Amygdala (tissue), 56 donors: Measurements from ENCODE around the gene C9orf85.
"Not testable (repeated sequence)": the region's sequence is repeated elsewhere in the genome, so short reads cannot be mapped to it uniquely, and the experiment has no call there.

ENCODE experiments used
- DNase-seq, 56 donors: peaks; one replicate each; lab custom pipeline; 2025; lab: John Stamatoyannopoulos, UW

C9orf85 gene

DNA sequence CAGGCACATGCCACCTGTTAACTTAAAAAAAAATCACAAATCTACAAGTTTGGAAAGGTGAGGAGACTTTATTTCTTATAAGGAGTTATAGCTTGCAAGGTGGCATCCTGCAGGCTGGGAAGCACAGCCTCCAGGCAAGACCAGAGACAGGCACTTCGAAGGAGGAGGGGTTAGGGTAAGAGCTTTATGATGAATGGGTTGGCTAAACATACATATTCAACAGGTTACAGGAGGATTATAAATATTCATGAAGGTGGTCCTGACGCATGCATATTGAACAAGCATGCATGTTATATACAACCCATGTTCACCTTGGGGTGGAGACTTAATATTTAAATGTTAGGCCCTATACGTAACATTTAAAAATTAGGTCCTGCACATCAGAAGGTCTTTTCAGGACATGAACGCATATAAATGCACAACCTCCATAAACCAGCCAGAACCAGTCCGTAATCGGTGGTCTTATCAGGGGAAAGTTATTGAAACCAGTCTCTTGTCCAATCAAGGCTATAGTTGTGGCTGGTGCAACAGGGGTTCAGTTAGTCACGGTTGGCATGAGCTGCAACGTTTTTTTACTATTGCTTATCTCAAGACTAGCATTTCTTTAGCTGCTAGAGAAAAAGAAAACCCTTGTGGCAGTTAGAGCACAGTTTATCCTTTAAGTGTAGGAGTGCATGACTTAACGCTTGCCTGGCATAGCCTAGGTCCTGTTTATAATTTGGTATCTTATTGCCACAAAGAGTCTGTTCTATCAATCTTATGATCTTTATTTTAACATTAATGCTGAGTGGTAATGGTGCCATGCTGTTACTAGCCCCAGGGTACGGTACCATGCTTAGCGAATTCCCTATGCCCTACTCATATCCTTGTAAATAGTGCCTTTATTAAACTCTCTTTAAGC lies 76.3 kb downstream of the C9orf85 start:
- no peak for DNase-seq

DNA sequence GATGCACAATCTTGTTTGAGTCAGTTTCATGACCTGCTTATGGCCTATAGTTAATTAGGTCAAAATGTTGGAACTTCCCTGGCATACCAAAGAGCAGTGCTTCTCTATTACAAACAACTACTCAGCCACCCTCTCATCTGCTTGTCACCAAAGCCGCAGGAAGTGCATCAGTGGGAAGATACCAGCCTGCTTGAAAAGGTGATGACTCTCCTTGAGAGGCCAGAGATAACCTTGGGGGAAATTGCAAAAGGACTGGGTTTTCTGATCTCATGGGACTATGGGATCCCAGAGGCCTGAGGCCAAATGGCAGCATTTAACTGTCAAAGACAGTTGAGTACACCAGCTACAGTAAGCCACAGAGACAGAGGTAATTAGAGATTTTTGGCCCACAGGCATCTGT lies 79.0 kb downstream of the C9orf85 start:
- DNase-seq, result no peak

DNA sequence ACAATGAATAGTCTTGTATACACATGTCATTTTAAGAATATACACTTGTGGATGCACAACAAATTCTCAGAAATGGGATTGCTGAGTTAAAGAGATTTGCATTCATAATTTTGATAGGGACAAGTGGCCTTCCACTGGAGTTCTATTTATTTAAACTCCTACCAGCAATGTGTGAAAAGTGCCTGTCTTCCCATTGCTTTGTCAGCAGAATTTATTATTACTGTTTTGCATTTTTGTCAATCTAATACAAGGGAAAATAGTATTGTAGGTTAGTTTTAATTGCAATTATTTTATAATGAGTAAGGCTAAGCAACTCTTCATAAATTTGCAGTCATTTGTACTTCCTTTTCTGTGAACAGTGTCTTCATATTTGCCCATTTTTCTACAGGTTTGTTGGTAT lies 94.0 kb downstream of the C9orf85 start:
- no peak for DNase-seq

DNA sequence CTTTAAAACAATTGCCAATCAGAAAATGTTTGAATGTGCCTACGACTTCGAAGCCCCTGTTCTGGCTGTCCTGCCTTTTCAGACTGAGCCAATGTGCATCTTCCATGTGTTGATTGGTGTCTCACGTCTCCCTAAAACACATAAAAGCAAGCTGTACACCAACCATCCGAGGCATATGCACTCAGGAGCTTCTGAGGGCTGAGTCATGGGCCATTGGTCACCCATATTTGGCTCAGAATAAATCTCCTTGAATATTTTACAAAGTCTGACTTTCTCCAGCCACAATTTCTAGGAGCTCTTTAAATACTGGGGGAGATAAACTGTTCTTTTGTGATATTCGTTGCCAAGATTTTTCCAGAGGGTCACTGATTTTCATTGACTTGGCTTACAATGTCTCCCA lies 95.1 kb downstream of the C9orf85 start:
- no peak for DNase-seq

DNA sequence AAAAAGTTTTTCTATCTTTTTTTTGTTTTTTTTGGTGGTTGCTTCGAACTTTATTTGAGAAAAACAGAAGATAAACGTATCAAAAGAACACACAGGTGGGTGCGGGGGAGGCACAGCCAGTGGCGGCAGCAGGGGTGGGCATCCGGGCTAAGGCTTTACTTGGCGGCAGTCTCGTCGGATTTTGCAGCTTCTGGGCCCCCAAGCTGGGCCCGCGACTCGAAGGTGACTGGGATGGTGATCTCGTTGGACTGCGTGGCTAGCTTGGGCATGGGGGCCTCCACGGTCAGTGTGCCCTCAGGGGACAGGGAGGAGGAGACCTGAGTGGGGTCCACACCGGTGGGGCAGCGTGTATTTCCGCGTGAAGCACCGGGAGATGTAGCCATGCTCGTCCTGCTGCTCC lies 96.3 kb downstream of the C9orf85 start:
- not testable (repeated sequence) for DNase-seq

DNA sequence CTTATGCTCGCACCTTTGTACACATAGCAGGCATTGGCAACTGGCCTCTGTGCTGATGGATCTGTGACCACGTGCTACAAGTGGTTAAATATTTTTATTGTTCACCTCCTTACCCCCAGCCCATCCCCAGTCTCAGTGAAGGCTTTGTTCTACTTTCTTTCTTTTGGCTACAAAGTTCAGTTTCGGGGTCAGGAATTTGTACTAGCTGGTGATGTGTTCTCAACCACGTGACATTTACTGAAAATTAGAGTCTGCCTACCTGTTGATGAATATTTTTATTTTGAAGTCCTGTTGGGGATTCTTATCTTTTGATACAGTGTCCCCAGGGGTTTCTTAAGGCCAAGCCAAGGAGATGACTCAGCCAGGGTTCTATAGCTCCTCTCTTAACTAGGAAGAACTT lies 101.2 kb downstream of the C9orf85 start:
- no peak for DNase-seq

DNA sequence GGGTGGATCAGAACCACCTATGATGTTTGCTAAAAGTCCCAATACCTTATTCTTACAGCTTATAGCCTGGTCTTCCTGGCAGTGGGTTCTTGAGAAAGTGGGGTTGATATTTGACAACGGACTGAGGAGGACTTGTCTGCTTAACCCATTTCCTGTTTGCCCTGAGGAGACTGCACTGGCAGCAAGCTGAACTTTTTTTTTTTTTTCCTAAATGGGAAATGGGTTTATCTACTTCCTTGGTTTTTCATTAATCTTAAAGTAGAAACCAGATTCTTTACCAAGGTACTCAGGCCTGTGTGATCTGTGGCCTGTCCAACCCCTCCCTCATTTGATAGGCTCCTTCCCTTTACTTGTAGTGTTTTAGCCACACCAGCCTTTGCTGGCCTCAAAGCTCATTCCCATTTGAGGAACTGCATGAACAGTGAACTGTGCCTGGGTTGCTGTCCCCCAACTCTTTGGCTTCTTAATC lies 101.9 kb downstream of the C9orf85 start:
- DNase-seq, result no peak

DNA sequence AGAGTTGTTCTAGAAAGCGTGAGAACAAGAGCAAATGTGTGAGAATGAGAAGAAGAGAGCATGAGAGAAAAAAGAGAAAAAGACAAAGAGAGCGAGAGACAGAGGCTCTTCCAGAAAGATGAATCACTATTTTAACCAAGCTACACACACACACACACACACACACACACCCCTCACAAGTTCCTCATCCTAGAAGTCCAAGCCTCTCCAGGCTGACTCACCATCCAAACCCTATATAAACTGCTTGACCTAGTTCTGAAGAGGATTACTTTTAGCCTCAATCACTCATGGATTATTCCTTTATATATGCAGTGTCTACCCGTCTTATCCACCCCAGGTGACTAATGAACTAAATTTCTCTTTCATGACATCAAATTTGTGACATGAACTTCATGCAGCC lies 111.4 kb downstream of the C9orf85 start:
- DNase-seq, result no peak
